Measurements from ENCODE around the gene ITPRID2.

The ITPRID2 gene

DNA sequence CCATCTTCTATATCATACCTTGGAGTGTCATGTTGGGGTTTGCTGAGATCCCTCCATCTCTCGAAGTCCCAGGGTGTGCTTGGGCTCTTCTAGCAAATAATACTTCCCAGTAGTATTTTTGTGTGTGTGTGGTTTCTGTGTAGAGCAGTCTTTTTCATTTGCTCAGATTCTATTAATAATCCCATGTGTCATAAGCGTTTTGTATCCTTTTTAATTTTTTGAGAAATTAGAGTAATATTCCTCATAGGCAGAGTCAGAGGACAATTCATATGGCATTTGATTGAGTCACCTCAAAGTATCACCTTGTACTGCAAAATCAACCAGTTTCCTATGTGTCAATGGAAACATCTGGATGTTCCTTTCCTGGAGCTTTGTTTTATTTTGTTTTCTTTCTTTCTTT, 56.7 kb downstream of the ITPRID2 start:
- Histone ChIP-seq H3K4me1 (ENCODE audit: low read length) (no peaks in the 10 kb centered on the region), H3K9me2 (replicated peaks; ENCODE audit: insufficient read depth, low read length) (no peaks in the 10 kb centered on the region), H3K27me3 (replicated peaks; ENCODE audit: insufficient read depth, low read length) (no peaks in the 10 kb centered on the region), H4K20me1 (ENCODE audit: insufficient read depth, low read length) (no peaks in the 10 kb centered on the region), H3K4me2 (ENCODE audit: low read depth, low read length) (no peak overlapping the region), H3K9me3 (replicated peaks; ENCODE audit: insufficient read depth, low read length) (no peaks in the 10 kb centered on the region), H2AFZ (ENCODE audit: low read length) (no peak overlapping the region), H3K79me2 (ENCODE audit: low read length) (no peaks in the 10 kb centered on the region), H3K9ac (ENCODE audit: low read length) (no peak overlapping the region), H3K36me3 (replicated peaks; ENCODE audit: insufficient read depth, low read length) (no peaks in the 10 kb centered on the region), H3F3A (ENCODE audit: insufficient read depth, low read length) (no peaks in the 10 kb centered on the region), H3K27ac (ENCODE audit: low read length) (no peak overlapping the region), H3K4me3 (ENCODE audit: low read length) (no peak overlapping the region)
- no peak for TF ChIP-seq EZH2phosphoT487 (IDR thresholded peaks at IDR 0.05; ENCODE audit: low read length)
- TF ChIP-seq, protein P1, sequence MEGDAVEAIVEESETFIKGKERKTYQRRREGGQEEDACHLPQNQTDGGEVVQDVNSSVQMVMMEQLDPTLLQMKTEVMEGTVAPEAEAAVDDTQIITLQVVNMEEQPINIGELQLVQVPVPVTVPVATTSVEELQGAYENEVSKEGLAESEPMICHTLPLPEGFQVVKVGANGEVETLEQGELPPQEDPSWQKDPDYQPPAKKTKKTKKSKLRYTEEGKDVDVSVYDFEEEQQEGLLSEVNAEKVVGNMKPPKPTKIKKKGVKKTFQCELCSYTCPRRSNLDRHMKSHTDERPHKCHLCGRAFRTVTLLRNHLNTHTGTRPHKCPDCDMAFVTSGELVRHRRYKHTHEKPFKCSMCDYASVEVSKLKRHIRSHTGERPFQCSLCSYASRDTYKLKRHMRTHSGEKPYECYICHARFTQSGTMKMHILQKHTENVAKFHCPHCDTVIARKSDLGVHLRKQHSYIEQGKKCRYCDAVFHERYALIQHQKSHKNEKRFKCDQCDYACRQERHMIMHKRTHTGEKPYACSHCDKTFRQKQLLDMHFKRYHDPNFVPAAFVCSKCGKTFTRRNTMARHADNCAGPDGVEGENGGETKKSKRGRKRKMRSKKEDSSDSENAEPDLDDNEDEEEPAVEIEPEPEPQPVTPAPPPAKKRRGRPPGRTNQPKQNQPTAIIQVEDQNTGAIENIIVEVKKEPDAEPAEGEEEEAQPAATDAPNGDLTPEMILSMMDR (IDR thresholded peaks at IDR 0.05; ENCODE audit: low read length) = no peak
- TF ChIP-seq EZH2 (optimal IDR thresholded peaks at IDR 0.05; ENCODE audit: low read depth, low read length) = no peak
- DNase-seq = no peak

DNA sequence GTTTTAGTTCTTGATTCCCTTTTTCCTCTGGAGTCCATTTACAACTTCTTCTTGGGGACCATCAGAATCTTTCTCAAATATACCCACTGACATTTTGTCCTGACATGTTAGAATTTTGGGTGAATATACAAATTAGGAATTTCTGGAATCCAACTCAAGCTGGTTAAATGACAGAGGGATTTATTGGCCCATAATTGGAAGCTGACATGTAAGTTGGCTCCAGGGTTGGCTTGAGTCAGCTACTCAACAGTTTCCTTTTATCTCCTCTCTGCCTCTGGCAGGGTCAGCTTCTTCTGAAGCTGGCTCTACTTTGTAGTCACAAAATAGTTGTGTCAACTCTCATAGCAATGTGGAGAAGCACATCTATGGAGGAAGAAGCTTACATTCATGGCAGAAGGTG, 57.5 kb downstream of the ITPRID2 start:
- no peak overlapping the region for H3K27ac ChIP-seq (ENCODE audit: low read length)
- no peak for DNase-seq
- H3F3A ChIP-seq (ENCODE audit: insufficient read depth, low read length) = no peaks in the 10 kb centered on the region
- no peak overlapping the region for H3K9ac ChIP-seq (ENCODE audit: low read length)
- no peak overlapping the region for H3K4me3 ChIP-seq (ENCODE audit: low read length)
- no peaks in the 10 kb centered on the region for H3K27me3 ChIP-seq (replicated peaks; ENCODE audit: insufficient read depth, low read length)
- H3K4me2 ChIP-seq (ENCODE audit: low read depth, low read length) = no peak overlapping the region
- no peaks in the 10 kb centered on the region for H3K4me1 ChIP-seq (ENCODE audit: low read length)
- no peak for TF ChIP-seq EZH2 (optimal IDR thresholded peaks at IDR 0.05; ENCODE audit: low read depth, low read length)
- no peak for TF ChIP-seq EZH2phosphoT487 (IDR thresholded peaks at IDR 0.05; ENCODE audit: low read length)
- TF ChIP-seq, protein P1 (IDR thresholded peaks at IDR 0.05; ENCODE audit: low read length) = no peak
- H4K20me1 ChIP-seq (ENCODE audit: insufficient read depth, low read length) = no peaks in the 10 kb centered on the region
- no peaks in the 10 kb centered on the region for H3K9me2 ChIP-seq (replicated peaks; ENCODE audit: insufficient read depth, low read length)
- no peaks in the 10 kb centered on the region for H3K9me3 ChIP-seq (replicated peaks; ENCODE audit: insufficient read depth, low read length)
- H3K36me3 ChIP-seq (replicated peaks; ENCODE audit: insufficient read depth, low read length) = no peaks in the 10 kb centered on the region
- no peaks in the 10 kb centered on the region for H3K79me2 ChIP-seq (ENCODE audit: low read length)
- no peak overlapping the region for H2AFZ ChIP-seq (ENCODE audit: low read length)

DNA sequence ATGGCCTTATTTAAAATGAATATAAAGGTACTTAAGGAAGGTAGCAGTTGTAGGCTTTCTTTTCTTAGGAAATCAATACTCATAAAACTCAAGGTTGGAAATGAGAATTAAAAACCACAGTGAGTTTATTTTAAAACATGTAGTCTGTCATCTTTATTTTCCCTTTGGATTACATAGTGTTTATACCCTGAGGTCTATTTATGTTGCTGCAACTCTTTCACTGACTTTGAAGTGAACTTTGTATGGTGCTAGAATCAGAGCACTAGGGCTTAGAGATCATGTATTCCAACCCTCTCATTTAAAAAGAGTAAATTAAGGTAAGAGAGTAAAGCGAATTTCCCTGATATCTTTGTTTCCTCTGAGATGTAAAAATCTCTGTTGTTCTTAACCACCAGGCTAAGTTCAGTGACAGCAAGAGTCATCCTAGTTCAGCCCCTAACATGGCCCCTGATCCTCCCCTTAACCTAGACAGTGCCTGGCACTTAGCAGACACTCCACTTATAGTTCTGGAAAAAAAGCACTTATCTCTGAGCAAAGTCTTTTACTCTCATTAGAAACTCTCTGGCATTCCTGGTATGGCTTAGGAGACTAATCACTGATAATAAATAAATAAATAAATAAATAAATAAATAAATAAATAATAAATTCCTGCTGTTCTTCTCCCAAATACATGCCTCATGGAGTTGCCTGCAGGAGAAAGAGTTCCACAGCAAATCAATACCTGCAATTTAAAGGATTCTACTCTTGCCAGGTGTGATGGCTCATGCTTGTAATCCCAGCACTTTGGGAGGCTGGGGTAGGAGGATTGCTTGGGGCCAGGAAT, 61.1 kb downstream of the ITPRID2 start:
- Histone ChIP-seq H3K4me3 (ENCODE audit: low read length) (no peak overlapping the region), H2AFZ (ENCODE audit: low read length) (no peak overlapping the region), H3F3A (ENCODE audit: insufficient read depth, low read length) (no peaks in the 10 kb centered on the region), H3K4me2 (ENCODE audit: low read depth, low read length) (no peak overlapping the region), H4K20me1 (ENCODE audit: insufficient read depth, low read length) (no peaks in the 10 kb centered on the region), H3K36me3 (replicated peaks; ENCODE audit: insufficient read depth, low read length) (no peaks in the 10 kb centered on the region), H3K27ac (ENCODE audit: low read length) (no peak overlapping the region), H3K4me1 (ENCODE audit: low read length) (no peaks in the 10 kb centered on the region), H3K79me2 (ENCODE audit: low read length) (no peaks in the 10 kb centered on the region), H3K9me3 (replicated peaks; ENCODE audit: insufficient read depth, low read length) (no peaks in the 10 kb centered on the region), H3K9me2 (replicated peaks; ENCODE audit: insufficient read depth, low read length) (no peaks in the 10 kb centered on the region), H3K27me3 (replicated peaks; ENCODE audit: insufficient read depth, low read length) (no peaks in the 10 kb centered on the region), H3K9ac (ENCODE audit: low read length) (no peak overlapping the region)
- TF ChIP-seq EZH2 (optimal IDR thresholded peaks at IDR 0.05; ENCODE audit: low read depth, low read length) = no peak
- TF ChIP-seq, protein P1 (IDR thresholded peaks at IDR 0.05; ENCODE audit: low read length) = no peak
- DNase-seq = no peak
